Right cardiac atrium (tissue), 5 donors: ENCODE measurements around the gene KCTD13. TPM values are rescaled to one million over a fixed set of nuclear protein-coding genes. Genes with fewer than 3 reads are reported as not detected.
"Not testable (repeated sequence)": the region's sequence is repeated elsewhere in the genome, so short reads cannot be mapped to it uniquely, and the experiment has no call there.

ENCODE experiments used
- ATAC-seq, 2 donors: fragments of 200-7000 bp; cut with Tn5 transposase; one replicate each; pipeline versions ENCODE4 v1.8.0 to v1.9.1; 2020; ENCODE audit warnings: moderate library complexity in 2 of 2, mild to moderate bottlenecking in 1 of 2
- DNase-seq, 3 donors: peaks; one replicate each; pipeline ENCODE4 v3.0.0-alpha.2; 2020
- H3K27ac ChIP-seq: one replicate; pipeline ENCODE4 v1.5.1; 2013; ENCODE audit warnings: mild to moderate bottlenecking, low read length, control low read depth, moderate library complexity
- H3K27me3 ChIP-seq: one replicate; pipeline ENCODE4 v1.6.1; 2013; ENCODE audit not compliant: control insufficient read depth, insufficient read depth
- H3K4me1 ChIP-seq: one replicate; pipeline ENCODE4 v1.6.1; 2013; ENCODE audit warnings: low read length; ENCODE audit not compliant: control insufficient read depth, insufficient read depth
- H3K4me3 ChIP-seq: one replicate; pipeline ENCODE4 v1.5.1; 2013; ENCODE audit warnings: low read length, control low read depth
- H3K9me3 ChIP-seq: one replicate; pipeline ENCODE4 v1.6.1; 2013; ENCODE audit warnings: low read length; ENCODE audit not compliant: control insufficient read depth
- WGBS: extraction: QIAGEN DNeasy Blood & Tissue Kit; methylation state at CpG from one replicate; pipeline ENCODE4 v1.1.7; 2013; 5-methylcytosine and 5-hydroxymethylcytosine counted together
- intact Hi-C, 4 donors: fragments of 100-400 bp; cut with DNase I; formaldehyde crosslinking; loops; one replicate each; pipeline versions ENCODE4 v1.11.0 to v1.14.0; 2022 to 2023
- polyA plus RNA-seq: library from polyadenylated mRNA; stranded (reverse); fragments of 200-250 nt; gene quantifications from one replicate; pipeline ENCODE4 v1.2.3, GENCODE V29; 2013
- total RNA-seq, 4 donors: library from RNA; stranded (reverse); fragmentation: NEBNext Ultra II Directional; extraction: Animal tissue kit (Norgen Biotek cat#: 25700); gene quantifications; one replicate each; pipeline ENCODE4 v1.2.1, GENCODE V29; 2021
- donor health status: healthy with polysubstance abuse.
- donor health status: DM: no; HTN: yes; CAD: no.
- donor health status: DM: no; HTN: no; CAD: no.
- donor health status: DM: no; HTN: yes; CAD: no; lungs with severe emphysema.
- donor health status: DM: yes; HTN: yes; CAD: no.

The KCTD13 gene
- total and polyA plus RNA-seq, 5 donors = 7.1 to 12.8 (median 8.2) TPM

DNA sequence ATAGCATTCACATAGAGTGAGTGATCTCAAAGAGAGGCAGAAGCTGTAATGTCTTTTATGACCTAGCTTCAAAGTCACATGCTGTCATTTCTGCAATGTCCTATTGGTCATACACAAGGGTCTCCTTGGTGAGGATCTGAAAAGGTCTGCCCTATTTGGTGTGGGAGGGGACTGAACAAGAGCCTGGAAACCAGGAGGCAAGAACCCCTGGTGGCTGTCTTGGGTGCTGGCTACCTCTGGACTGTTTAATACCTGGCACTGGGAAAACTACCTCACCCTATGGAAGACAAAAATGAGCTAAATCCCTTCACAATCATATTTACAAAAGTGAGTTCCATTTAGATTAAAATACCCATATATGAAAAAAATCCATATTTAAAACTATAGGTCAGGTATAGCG lies 9.0 kb downstream of the KCTD13 start:
- Histone ChIP-seq H3K4me3 (no peak overlapping the region), H3K27me3 (no peaks in the 10 kb centered on the region), H3K9me3 (no peaks in the 10 kb centered on the region), H3K27ac (no peak overlapping the region), H3K4me1 (no peaks in the 10 kb centered on the region)
- ATAC-seq = no peak
- 98% methylated on average over 1 of the region's 1 CpG for WGBS
- intact Hi-C loops = no loop called here
- no peak for DNase-seq

DNA sequence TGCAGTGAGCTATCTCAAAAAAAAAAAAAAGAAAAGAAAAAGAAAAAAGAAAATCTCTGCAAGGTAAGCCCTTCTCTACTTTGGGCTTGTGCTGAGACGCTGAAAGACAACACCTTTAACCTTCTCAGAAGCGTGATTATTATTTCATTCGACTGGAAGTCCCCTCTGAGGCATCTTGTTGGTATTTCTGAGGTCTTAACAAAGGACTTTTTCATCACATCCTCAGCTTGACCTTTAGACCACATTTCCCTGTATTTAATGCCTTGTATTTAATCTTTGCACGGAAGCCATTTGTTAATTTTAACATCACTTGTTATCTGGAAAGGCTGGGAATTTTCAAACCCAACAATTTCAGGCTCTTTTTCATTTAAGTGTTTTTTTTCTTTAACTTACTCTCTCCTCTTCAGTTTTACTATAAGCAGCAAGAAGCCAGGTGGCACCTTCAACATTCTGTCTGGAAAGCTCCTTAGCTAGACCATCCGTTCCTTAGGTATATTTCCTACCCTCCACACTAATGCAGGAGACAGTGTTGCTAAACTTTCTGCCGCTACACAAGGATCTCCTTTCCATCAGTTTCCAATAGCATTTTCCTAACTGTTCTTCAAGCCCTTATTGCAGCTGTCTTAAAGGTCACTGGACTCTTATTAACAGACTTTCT lies 10.3 kb downstream of the KCTD13 start:
- H3K4me3 ChIP-seq = no peak overlapping the region
- no peak for ATAC-seq
- H3K9me3 ChIP-seq = no peaks in the 10 kb centered on the region
- no peaks in the 10 kb centered on the region for H3K27me3 ChIP-seq
- H3K27ac ChIP-seq = no peak overlapping the region
- intact Hi-C loops = no loop called here
- WGBS = 71% methylated on average over 6 of the region's 6 CpGs
- no peak for DNase-seq
- H3K4me1 ChIP-seq = no peaks in the 10 kb centered on the region

DNA sequence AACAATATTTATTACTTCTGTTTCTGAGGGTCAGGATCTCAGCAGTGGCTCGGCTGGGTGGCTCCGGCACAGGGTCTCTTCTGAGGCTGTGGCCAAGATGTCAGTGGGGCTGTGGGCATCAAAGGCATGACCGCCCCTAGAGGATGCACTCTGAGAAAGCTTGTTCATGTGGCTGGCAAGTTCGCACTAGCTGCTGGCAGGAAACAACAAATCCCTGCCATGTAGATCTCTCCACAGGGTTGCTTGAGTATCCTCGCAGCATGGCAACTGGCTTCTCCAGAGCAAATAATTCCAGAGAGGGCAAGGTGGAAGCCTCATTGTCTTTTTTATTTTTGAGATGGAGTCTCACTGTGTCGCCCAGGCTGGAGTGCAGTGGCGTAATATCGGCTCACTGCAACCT lies 12.5 kb downstream of the KCTD13 start:
- H3K27ac ChIP-seq = no peak overlapping the region
- no peaks in the 10 kb centered on the region for H3K4me1 ChIP-seq
- H3K27me3 ChIP-seq = no peaks in the 10 kb centered on the region
- intact Hi-C loops = no loop called here
- WGBS = 96% methylated on average over 8 of the region's 8 CpGs
- no peak for DNase-seq
- H3K9me3 ChIP-seq = no peaks in the 10 kb centered on the region
- H3K4me3 ChIP-seq = no peak overlapping the region
- no peak for ATAC-seq

DNA sequence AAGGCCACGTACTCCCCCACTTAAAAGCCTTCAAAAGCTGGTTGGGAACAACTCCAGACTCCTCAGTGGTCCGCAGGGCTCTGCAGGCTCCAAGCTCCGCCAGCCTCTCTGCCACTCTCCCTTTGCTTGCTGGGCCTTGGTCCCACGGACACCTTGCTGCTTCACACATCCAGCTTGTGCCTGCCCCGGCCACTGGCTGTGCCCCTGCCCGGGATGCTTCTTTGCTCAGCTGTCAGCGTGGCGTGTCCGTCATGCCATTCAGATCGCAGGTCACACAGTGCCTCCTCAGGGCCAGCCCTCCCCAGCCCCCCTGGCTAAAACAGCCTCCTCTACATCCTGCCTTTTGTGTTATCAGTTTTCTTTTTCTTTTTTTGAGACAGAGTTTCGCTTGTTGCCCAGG lies 13.9 kb downstream of the KCTD13 start:
- Histone ChIP-seq H3K27ac (no peak overlapping the region), H3K4me3 (no peak overlapping the region), H3K4me1 (no peaks in the 10 kb centered on the region), H3K9me3 (no peaks in the 10 kb centered on the region), H3K27me3 (no peaks in the 10 kb centered on the region)
- ATAC-seq (no peak), DNase-seq (no peak)
- WGBS = 59% methylated on average over 11 of the region's 11 CpGs
- intact Hi-C loops = no loop called here

DNA sequence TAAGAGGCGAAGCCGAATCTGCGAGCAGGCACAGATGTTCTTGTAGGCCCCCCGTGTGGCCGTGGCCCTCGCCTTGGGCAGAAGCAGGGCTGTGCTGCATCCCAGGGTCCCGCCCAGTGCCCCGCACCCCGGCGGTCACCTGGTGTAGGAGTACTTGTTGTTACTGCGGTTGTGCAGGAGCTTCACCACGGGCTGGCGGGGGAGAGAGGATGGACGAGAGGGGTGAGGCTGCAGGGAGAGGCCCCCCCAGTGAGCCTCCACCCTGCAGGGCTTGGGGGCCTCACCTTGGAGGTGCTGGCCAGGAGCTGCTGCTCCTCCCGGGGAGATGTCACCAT lies 14.4 kb downstream of the KCTD13 start:
- Histone ChIP-seq H3K27me3 (no peaks in the 10 kb centered on the region), H3K27ac (no peak overlapping the region), H3K4me3 (no peak overlapping the region), H3K4me1 (no peaks in the 10 kb centered on the region), H3K9me3 (no peaks in the 10 kb centered on the region)
- DNase-seq (no peak), ATAC-seq (peak; percentile 27 to 36)
- WGBS = 74% methylated on average over 15 of the region's 15 CpGs
- intact Hi-C loops = no loop called here

DNA sequence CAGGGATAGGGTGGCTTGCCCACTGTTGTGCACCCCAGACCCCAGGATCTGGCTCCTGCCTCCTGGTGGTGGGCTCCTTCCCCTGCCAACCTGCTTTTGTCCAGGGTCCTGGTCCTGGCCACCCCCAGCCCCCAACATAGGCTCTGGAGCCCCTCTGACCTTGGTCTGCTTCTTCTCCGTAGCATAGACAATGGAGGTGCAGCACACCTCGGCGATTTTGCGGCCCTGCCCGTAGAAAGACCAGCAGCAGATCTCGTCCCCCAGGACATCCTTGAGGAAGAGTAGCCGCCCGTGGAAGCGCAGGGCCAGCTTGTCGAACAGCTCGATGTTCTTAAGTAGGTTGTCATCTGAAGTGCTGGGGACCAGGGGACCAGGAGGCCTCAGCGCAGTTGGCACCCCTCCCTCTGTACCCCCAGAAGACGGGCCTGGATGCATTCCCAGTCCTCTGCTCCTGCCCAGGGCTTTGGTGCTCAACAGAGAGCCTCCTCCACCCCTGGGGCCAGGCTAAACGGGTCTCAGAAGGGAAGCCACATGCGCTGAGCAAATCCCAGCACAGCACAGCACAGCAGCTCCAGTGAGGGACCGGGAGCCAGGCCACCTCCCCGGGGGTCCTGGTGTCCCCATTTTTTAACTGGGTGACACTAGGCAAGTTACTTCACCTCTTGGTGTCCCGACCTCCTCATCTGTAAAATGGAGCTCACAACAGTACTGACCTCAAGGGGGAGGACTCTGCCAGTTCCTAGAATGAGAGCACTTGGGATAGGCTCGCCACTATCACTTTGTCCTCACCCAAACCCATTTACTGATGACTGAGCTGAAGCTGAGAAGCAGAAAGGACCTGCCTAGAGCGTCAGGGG lies 15.0 kb downstream of the KCTD13 start:
- ATAC-seq = peak in 1 of 2 donors; percentile 7
- Histone ChIP-seq H3K9me3 (no peaks in the 10 kb centered on the region), H3K4me3 (no peak overlapping the region), H3K4me1 (no peaks in the 10 kb centered on the region), H3K27me3 (no peaks in the 10 kb centered on the region), H3K27ac (no peak overlapping the region)
- 85% methylated on average over 20 of the region's 20 CpGs for WGBS
- DNase-seq = no peak
- intact Hi-C loops = no loop called here

DNA sequence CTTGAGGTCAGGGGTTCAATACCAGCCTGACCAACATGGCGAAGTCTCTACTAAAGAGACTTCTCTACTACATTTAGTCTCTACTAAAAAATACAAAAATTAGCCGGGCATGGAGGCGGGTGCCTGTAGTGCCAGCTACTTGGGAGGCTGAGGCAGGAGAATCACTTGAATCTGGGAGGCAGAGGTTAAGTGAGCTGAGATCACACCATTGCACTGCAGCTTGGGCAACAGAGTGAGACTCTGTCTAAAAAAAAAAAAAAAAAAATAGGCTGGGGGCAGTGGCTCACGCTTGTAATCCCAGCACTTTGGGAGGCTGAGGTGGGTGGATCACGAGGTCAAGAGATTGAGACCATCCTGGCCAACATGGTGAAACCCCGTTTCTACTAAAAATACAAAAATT lies 16.2 kb downstream of the KCTD13 start:
- H3K27ac ChIP-seq, intact Hi-C loops: not testable (repeated sequence)
- 91% methylated on average over 6 of the region's 6 CpGs for WGBS

DNA sequence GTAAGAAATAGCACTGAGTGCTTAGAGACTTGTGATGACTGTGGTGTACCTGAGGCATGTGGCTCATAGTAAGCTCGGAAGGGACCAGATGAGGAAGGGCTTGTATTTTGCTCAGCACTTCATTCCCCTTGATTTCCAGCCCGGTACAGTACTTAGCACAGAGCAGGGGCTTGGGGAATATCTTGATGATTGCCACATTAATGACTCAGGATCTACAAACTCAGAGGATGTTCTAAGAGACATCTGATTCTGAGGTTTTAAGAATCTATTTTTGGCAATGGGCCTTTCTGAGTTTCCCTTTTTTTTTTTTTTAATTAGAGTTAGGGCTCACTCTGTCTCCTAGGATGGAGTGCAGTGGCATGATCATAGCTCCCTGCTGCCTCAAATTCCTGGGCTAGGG lies 16.6 kb downstream of the KCTD13 start:
- intact Hi-C loops = no loop called here
- ATAC-seq (no peak), DNase-seq (no peak)
- 73% methylated on average over 2 of the region's 2 CpGs for WGBS
- H3K4me1 ChIP-seq = no peaks in the 10 kb centered on the region
- no peak overlapping the region for H3K27ac ChIP-seq
- no peak overlapping the region for H3K4me3 ChIP-seq
- no peaks in the 10 kb centered on the region for H3K9me3 ChIP-seq
- no peaks in the 10 kb centered on the region for H3K27me3 ChIP-seq

More for the DNA sequence above, 16.2 kb downstream of the KCTD13 start:
- not testable (repeated sequence) for ATAC-seq, H3K4me1 ChIP-seq, H3K27me3 ChIP-seq, H3K4me3 ChIP-seq, DNase-seq, H3K9me3 ChIP-seq

DNA sequence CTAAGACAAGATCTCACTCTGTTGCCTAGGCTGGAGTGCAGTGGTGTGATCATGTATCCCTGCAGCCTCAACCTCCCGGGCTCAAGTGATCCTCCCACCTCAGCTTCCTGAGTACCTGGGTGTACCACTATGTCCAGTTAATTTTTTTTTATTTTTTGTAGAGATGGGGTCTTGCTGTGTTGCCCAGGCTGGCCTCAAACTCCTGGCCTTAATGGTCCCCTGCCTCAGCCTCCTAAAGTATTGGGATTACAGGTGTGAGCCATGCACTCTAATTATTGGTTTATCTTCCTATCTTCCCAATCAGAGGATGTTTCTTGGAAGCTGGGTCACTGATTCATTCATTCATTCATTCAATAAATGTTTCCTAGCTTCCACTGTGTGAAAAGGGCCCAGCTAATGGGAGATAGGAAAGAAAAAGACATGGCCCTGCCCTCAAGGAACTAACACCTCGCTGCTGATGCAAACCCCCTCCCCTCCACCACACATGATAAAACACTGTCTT lies 17.3 kb downstream of the KCTD13 start:
- intact Hi-C loops = no loop called here
- no peaks in the 10 kb centered on the region for H3K27me3 ChIP-seq
- no peaks in the 10 kb centered on the region for H3K9me3 ChIP-seq
- ATAC-seq (no peak), DNase-seq (no peak)
- 81% methylated on average over 2 of the region's 2 CpGs for WGBS
- no peaks in the 10 kb centered on the region for H3K4me1 ChIP-seq
- H3K27ac ChIP-seq = no peak overlapping the region
- H3K4me3 ChIP-seq = no peak overlapping the region

DNA sequence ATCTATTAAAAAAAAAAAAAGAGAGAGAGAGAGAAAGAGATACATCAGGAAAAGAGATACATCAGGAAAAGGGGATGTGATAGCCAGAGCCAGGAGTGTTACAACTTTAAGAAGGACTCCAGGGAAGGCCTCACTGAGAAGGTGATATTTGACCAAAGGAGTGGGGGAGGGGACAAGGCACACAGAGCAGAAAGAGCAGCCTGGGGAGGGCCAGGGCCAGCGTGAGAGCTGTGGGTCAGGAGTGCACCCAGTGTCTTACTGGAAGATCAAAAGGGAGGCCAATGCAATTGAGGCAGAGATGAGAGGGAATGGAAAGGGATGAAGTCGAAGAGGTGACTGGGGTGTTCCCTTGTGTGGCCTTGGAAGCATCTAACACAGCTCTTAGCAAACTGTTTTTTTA lies 18.1 kb downstream of the KCTD13 start:
- H3K9me3 ChIP-seq = no peaks in the 10 kb centered on the region
- H3K4me3 ChIP-seq = no peak overlapping the region
- ATAC-seq = no peak
- no peaks in the 10 kb centered on the region for H3K4me1 ChIP-seq
- H3K27ac ChIP-seq = no peak overlapping the region
- no peak for DNase-seq
- no peaks in the 10 kb centered on the region for H3K27me3 ChIP-seq
- WGBS = 70% methylated on average over 2 of the region's 2 CpGs
- intact Hi-C loops = no loop called here

DNA sequence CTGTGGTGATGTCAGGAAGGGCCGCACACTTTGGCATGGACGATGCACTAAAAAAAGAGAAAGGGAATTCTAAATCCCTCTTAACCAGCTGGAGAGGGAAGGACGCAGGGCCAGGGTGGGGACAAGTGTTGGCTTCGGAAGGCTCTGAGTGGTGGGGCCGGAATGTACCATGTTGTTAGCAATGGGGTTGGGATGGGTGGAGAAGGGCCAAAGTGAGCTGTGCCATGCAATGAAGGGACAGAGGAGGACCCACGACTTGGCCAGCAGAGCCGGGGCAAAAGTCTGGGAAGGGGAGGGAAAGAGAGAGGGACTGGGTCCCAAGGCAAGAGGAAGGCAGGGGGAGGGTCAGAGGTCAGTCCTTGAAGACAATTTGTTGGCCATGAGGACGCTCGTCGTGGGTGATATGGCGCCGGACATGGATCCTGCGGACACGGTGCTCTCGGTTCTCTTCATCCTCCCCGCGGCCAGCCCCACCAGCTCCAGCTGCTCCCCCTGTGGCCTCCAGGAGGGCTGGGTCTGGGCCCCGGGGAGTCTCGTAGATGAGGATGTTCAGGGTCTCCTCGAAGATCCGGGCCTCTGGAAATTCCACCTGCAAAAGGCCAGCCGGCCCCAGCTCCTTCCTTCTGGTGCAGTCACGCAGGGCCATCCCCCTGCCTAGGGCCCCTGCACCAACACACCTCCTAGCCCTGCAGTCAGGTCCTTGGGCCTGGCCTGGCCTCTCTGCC lies 19.3 kb downstream of the KCTD13 start:
- Histone ChIP-seq H3K9me3 (no peaks in the 10 kb centered on the region), H3K4me1 (no peaks in the 10 kb centered on the region), H3K4me3 (no peak overlapping the region), H3K27ac (no peak overlapping the region), H3K27me3 (no peaks in the 10 kb centered on the region)
- intact Hi-C loops = no loop called here
- ATAC-seq (peak in 1 of 2 donors; percentile 17), DNase-seq (no peak)
- WGBS = 85% methylated on average over 23 of the region's 23 CpGs
